GM10266 (cell line): ENCODE results near the gene RABIF.

Source experiments
- DNase-seq: peaks from one replicate; pipeline ENCODE4 v3.0.0; 2012; ENCODE audit errors: extremely low spot score
- CTCF ChIP-seq: IDR thresholded peaks from 2 replicates; pipeline ENCODE4 v1.5.1; 2012; ENCODE audit warnings: mild to moderate bottlenecking, low read depth; ENCODE audit not compliant: control insufficient read depth, insufficient read depth; ENCODE audit errors: missing control alignments

The RABIF gene

GRCh38 chr1:202858331-202858730 is 30.6 kb downstream of the RABIF start:
- TF ChIP-seq CTCF, result no peak
- no peak for DNase-seq

- no peak for DNase-seq
- TF ChIP-seq CTCF, result no peak
Observed at GRCh38 chr1:202857136-202857610, 31.8 kb downstream of the RABIF start.

- no peak for DNase-seq
- no peak for TF ChIP-seq CTCF
Observed at GRCh38 chr1:202856014-202856413, 32.9 kb downstream of the RABIF start.

- no peak for DNase-seq
- no peak for TF ChIP-seq CTCF
Observed at GRCh38 chr1:202854787-202855186, 34.2 kb downstream of the RABIF start.

- DNase-seq, result peak; percentile 71
- TF ChIP-seq CTCF, result peak; percentile 70
Observed at GRCh38 chr1:202852163-202852904, 36.6 kb downstream of the RABIF start.

GRCh38 chr1:202850593-202851362 is 38.2 kb downstream of the RABIF start:
- no peak for DNase-seq
- no peak for TF ChIP-seq CTCF

- no peak for TF ChIP-seq CTCF
- DNase-seq, result peak; percentile 63
Observed at GRCh38 chr1:202848191-202848542, 40.8 kb downstream of the RABIF start.
